GM21526 (cell line): ENCODE data around the gene FMN1.

ENCODE experiments used
- ATAC-seq: cut with Tn5 transposase; IDR thresholded peaks from one replicate; pipeline ENCODE4 v1.9.1; 2021; ENCODE audit warnings: moderate library complexity; ENCODE audit not compliant: unreplicated experiment, low FRiP score

Gene FMN1

DNA sequence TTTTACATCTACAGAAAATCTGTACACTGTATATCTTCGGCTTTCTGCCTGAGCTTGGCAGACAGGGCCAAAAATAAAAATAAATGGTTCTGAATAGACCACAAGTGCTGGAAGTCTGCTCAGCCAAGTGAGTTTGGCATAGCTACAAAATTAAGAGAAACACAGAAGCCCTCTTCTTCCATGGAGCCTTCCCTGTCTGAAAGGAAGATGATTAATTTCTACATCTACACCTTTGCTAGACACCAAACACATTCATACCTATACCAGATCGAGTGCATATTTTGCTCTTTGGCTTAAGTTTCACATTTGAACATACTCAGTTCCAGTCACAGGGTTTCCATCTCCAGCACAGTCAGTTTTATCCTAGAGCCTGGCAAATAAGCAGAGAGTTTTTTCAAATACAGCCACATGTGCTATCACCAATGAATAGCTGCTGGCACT is 252.1 kb downstream of the FMN1 start:
- ATAC-seq, result no peak

- no peak for ATAC-seq
These were observed 252.7 kb downstream of the FMN1 start for GRCh38 chr15:32941823-32942222.

DNA sequence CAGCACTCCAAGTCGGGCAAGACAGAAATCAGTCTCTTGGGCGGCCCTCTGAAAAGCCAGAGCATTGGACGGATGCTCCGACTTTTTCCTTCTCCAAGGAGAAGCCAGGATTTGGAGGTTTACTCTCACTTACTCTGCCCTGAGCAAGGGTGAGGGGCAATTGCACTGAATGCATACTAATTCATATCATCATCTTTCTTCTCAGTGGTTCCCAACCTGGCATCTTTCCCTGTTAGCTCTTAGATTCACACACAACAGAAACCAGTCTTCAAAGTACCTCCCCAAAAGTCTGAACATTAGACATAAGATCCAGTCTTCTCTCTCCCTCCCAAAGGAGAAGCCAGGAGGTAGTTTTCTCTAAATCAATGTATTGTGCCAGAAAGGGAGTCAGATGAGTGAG is 257.5 kb downstream of the FMN1 start:
- ATAC-seq, result no peak

GRCh38 chr15:32936283-32936918 is 258.1 kb downstream of the FMN1 start:
- ATAC-seq, result no peak

GRCh38 chr15:32935139-32935538 is 259.4 kb downstream of the FMN1 start:
- no peak for ATAC-seq

GRCh38 chr15:32933236-32933635 is 261.3 kb downstream of the FMN1 start:
- no peak for ATAC-seq

- ATAC-seq, result no peak
These were observed 265.6 kb downstream of the FMN1 start for GRCh38 chr15:32928876-32929275.

DNA sequence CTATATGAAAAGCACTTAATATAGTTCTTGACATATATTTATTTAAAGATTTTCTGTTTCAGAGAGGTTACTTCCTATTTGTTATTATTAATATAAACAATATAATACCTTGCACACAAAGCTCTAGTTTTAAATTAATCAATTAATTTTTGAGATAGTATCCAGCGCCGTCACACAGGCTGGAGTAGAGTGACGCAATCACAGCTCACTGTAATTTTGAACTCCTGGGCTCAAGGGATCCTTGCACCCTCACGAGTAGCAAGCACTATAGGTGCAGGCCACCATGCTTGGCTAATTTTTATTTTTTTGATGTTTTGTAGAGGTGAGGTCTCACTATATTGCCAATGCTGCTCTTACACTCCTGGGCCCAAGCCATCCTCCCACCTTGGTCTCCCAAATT is 267.4 kb downstream of the FMN1 start:
- no peak for ATAC-seq

DNA sequence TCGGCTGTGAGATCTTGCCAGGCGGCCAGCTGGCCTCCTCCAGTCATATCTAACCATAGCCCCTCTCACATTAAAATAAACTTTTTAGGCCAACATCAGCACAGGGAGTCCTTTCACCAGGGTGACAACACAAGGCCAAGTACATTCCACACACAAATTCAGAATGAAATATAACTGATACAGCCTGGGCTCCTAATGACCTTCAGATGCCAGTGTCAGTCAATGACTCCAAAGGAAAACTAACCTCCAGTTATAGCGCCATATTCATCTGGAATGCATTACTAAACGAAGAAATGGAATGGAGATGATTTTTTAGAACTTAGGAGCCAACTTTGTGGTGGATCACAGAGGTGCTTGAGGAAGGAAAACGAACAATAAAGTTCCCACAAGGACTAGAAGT is 271.3 kb downstream of the FMN1 start:
- no peak for ATAC-seq

DNA sequence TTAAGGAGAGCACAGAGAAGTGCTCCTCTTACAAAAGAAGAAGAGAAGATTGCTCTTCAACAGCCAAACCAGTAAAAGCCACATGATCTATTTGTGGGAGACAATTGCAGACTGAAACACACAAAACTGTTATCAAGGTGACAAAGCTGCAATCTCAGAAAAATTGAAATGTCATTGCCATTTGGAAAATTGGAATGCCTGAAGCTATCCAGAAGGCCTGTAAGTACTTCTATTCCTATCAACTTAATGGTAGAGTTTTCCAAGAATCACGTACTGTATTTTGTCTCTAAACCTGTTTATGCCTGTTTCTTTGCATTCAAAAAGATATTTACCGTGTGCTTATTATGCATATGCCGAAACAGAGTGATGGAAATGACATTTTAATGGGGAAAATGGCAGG is 272.0 kb downstream of the FMN1 start:
- ATAC-seq, result no peak

GRCh38 chr15:32919749-32920414 is 274.6 kb downstream of the FMN1 start:
- no peak for ATAC-seq

DNA sequence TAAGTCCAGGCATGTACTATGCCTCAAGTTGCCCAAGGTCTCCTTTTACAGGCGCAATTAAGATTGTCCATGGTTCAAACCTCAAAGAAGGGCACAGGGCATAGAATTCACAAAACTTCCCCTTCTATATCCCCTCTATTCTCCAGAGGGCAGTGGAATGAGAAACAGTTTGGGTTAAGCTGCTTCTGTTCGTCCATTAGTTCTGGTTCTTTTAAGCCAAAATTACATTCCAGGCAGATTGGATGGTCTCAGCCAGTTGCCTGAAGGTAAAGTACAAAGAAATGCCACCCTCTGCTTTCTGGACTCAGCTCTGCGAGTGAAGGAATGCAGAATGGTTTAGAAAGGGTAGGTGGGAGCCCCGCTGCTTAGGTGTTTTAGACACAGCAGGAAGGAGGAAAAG is 276.0 kb downstream of the FMN1 start:
- no peak for ATAC-seq

- ATAC-seq, result no peak
These were observed 283.7 kb downstream of the FMN1 start for GRCh38 chr15:32910839-32911238.

DNA sequence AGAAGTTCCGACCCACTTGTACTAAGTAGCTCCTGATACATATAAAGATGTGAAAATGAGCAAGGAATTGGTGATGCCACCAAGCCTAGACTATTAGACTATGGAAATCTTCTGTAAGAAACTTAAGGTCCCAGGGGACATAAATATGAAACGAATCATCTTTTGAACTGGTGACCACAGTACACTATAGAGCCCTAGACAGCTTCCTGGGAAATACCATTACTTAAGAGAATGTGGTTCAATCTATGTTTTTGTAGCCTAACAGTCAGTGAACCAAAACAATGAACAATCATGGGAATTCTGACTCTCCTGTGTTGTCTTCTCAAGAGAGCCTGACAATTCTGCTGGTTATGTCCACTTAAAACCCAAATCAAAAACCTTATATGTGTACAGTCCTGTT is 285.1 kb downstream of the FMN1 start:
- ATAC-seq, result no peak

- ATAC-seq, result peak; percentile 14
These were observed 285.6 kb downstream of the FMN1 start for GRCh38 chr15:32908872-32909271.

- ATAC-seq, result peak; percentile 83
These were observed 286.2 kb downstream of the FMN1 start for GRCh38 chr15:32908135-32908801.

GRCh38 chr15:32905481-32905880 is 289.0 kb downstream of the FMN1 start:
- ATAC-seq, result no peak

DNA sequence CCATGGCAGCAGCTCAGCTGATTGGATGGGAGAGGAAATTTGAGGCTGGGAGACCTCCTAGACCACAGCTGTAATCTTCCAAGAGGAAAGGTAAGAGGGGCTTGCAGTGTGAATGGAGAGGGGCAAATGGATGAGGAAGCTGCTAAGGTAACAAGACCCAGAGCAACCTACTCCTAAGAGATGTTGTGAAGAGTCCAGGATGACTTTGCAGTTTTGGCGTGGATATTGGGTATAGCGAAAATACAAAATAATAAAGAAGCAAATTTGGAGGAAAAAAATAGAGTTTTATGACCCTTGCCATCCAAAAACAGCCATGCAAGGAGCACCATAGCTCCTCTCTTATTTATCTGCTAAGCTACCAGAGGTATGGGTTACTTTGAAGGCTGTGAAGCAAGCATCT is 290.1 kb downstream of the FMN1 start:
- ATAC-seq, result no peak

- ATAC-seq, result no peak
These were observed 290.8 kb downstream of the FMN1 start for GRCh38 chr15:32903591-32904290.

GRCh38 chr15:32901995-32902394 is 292.5 kb downstream of the FMN1 start:
- ATAC-seq, result no peak

DNA sequence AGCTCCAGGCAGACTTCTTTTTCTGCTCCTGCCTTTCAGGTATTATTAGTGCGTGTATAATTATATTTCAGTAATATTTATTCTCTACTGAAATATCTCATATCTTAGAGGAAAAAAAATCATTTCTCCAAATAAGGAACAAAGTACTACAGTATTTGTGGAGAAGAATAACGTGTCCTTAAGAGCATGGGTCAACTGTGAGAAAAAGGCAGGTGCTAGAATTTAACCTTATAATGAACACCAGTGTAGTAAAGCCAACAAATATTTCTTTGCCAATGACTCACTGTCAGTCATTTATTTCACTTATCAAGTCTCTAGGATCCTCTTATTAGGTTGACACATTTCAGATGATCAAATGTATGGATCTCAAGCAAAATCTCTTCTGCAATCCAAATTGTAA is 293.3 kb downstream of the FMN1 start:
- ATAC-seq, result no peak
